HepG2 (cell line): ENCODE measurements around the gene MRPS5. TPM values are rescaled to one million over a fixed set of nuclear protein-coding genes. Genes with fewer than 3 reads are reported as not detected.

ENCODE experiments used
- CTCF ChIP-seq: sonication (generic); formaldehyde crosslinking; IDR thresholded peaks from 2 replicates; pipeline ENCODE4 v1.5.0; 2020; ENCODE audit warnings: mild to moderate bottlenecking, missing genetic modification reagents, moderate library complexity
- ERF ChIP-seq: IDR thresholded peaks from 2 replicates; pipeline ENCODE4 v1.6.1; 2018; ENCODE audit warnings: missing biosample characterization, missing genetic modification reagents
- FUBP1 ChIP-seq: sonication (generic); formaldehyde crosslinking; IDR thresholded peaks from 2 replicates; pipeline ENCODE4 v1.5.1; 2020; ENCODE audit warnings: missing genetic modification reagents, mild to moderate bottlenecking, borderline replicate concordance
- GATAD2A ChIP-seq: IDR thresholded peaks from 2 replicates; pipeline ENCODE4 v1.6.1; 2016
- GFI1 ChIP-seq: sonication (generic); formaldehyde crosslinking; IDR thresholded peaks from 2 replicates; pipeline ENCODE4 v1.5.0; 2020; ENCODE audit warnings: missing genetic modification reagents, mild to moderate bottlenecking, borderline replicate concordance
- GZF1 ChIP-seq: sonication (generic); formaldehyde crosslinking; IDR thresholded peaks from 2 replicates; pipeline ENCODE4 v1.5.1; 2020; ENCODE audit warnings: mild to moderate bottlenecking, missing genetic modification reagents
- JDP2 ChIP-seq: sonication (generic); formaldehyde crosslinking; IDR thresholded peaks from 2 replicates; pipeline ENCODE4 v1.8.1; 2022; ENCODE audit warnings: missing genetic modification reagents, borderline replicate concordance
- KAT2B ChIP-seq: fragments of 150-350 bp; IDR thresholded peaks from 2 replicates; pipeline ENCODE4 v1.6.1; 2014; ENCODE audit warnings: low read depth, low read length, borderline replicate concordance
- MAFK ChIP-seq, 2 experiments: IDR thresholded peaks in 1 of 2; conservative IDR thresholded peaks in 1 of 2; 2 replicates each; pipeline ENCODE4 v1.6.1; 2011; ENCODE audit warnings: improper control_type of control experiment in 2 of 2, low read length in 2 of 2
- MIER3 ChIP-seq: IDR thresholded peaks from 2 replicates; pipeline ENCODE4 v1.6.1; 2016; ENCODE audit warnings: missing compliant biosample characterization, borderline replicate concordance
- NR2C2 ChIP-seq: sonication (generic); formaldehyde crosslinking; IDR thresholded peaks from 2 replicates; pipeline ENCODE4 v1.4.0; 2020; ENCODE audit warnings: missing genetic modification reagents, mild to moderate bottlenecking, moderate library complexity, borderline replicate concordance
- PAX8 ChIP-seq: sonication (generic); formaldehyde crosslinking; IDR thresholded peaks from 2 replicates; pipeline ENCODE4 v1.8.0; 2022; ENCODE audit warnings: mild to moderate bottlenecking, missing genetic modification reagents, borderline replicate concordance
- PRMT3 ChIP-seq: sonication (generic); formaldehyde crosslinking; IDR thresholded peaks from 2 replicates; pipeline ENCODE4 v1.8.1; 2022; ENCODE audit warnings: low read depth, mild to moderate bottlenecking, moderate library complexity, missing genetic modification reagents, borderline replicate concordance
- RCOR2 ChIP-seq: IDR thresholded peaks from 2 replicates; pipeline ENCODE4 v1.6.1; 2016; ENCODE audit warnings: missing biosample characterization, missing genetic modification reagents
- RFX1 ChIP-seq: fragments of 450-650 bp; IDR thresholded peaks from 2 replicates; pipeline ENCODE4 v1.6.1; 2017
- TAF15 ChIP-seq: fragments of 200-400 bp; formaldehyde crosslinking; IDR thresholded peaks from one replicate; pipeline ENCODE4 v1.6.1; 2018; ENCODE audit warnings: mild to moderate bottlenecking, low read depth, low read length; ENCODE audit not compliant: poor library complexity, severe bottlenecking
- TBL1XR1 ChIP-seq: fragments of 150-350 bp; IDR thresholded peaks from 2 replicates; pipeline ENCODE4 v1.6.1; 2014; ENCODE audit warnings: borderline replicate concordance, low read length; ENCODE audit not compliant: partially characterized antibody
- TEAD2 ChIP-seq: sonication (generic); formaldehyde crosslinking; IDR thresholded peaks from 2 replicates; pipeline ENCODE4 v1.9.0; 2021; ENCODE audit warnings: missing genetic modification reagents
- TFDP2 ChIP-seq: sonication (generic); formaldehyde crosslinking; IDR thresholded peaks from 2 replicates; pipeline ENCODE4 v1.4.0; 2020; ENCODE audit warnings: missing genetic modification reagents
- USF2 ChIP-seq, 2 experiments: sonication (generic) in 1 of 2; formaldehyde crosslinking in 1 of 2; IDR thresholded peaks; 2 replicates each; pipeline versions ENCODE4 v1.5.1 to v1.6.1; 2011 to 2020; ENCODE audit warnings: borderline replicate concordance in 1 of 2, low read depth in 1 of 2, low read length in 1 of 2, mild to moderate bottlenecking in 1 of 2, missing genetic modification reagents in 1 of 2, moderate library complexity in 1 of 2
- ZBTB25 ChIP-seq: IDR thresholded peaks from 2 replicates; pipeline ENCODE4 v1.6.1; 2018; ENCODE audit warnings: missing genetic modification reagents
- ZNF891 ChIP-seq: sonication (generic); formaldehyde crosslinking; IDR thresholded peaks from 2 replicates; pipeline ENCODE4 v1.5.0; 2020; ENCODE audit warnings: mild to moderate bottlenecking, missing genetic modification reagents
- polyA plus RNA-seq, 8 experiments: library from polyadenylated mRNA; depleted of rRNA in 3 of 8; stranded (reverse) in 7 of 8; unstranded in 1 of 8; fragments of >200 nt; fragmentation: Illumina TruSeq in 4 of 8; extraction: Trizol in 4 of 8; gene quantifications; 2 replicates each; pipeline versions ENCODE4 v1.2.1 to v1.2.3, GENCODE V29; 2011 to 2016; ENCODE audit warnings: low read depth in 4 of 8, missing spikeins in 1 of 8, mixed read lengths in 1 of 8; ENCODE audit not compliant: insufficient read depth in 1 of 8
- total RNA-seq, 5 experiments: library from RNA; depleted of rRNA; stranded (reverse); fragments of >200 nt; fragmentation: Illumina TruSeq; extraction: Trizol; gene quantifications; 2 replicates each; pipeline ENCODE4 v1.2.3, GENCODE V29; 2016; ENCODE audit warnings: low read depth in 1 of 5

The MRPS5 gene
- total and polyA plus RNA-seq, 2 of the 13 experiments (the other 11 are each of a cell fraction or from before 2014, with no cell fraction given), result 98.8 to 134 TPM

- no peak for TF ChIP-seq NR2C2 (CRISPR knock-in tag)
- peak; percentile 97 for TF ChIP-seq CTCF (CRISPR knock-in tag)
- no peak for TF ChIP-seq TFDP2 (CRISPR knock-in tag)
- no peak for TF ChIP-seq RFX1
- no peak for TF ChIP-seq TEAD2 (CRISPR knock-in tag)
- no peak for TF ChIP-seq GZF1
- peak; percentile 47 to 51; a peak in 3 of 4 replicates for TF ChIP-seq MAFK (conservative IDR thresholded peaks at IDR 0.05 in 1 of 2, IDR thresholded peaks at IDR 0.05 in 1 of 2; ENCODE audit: low read length in 2 of 2)
- TF ChIP-seq RCOR2 (CRISPR knock-in tag), result no peak
- TF ChIP-seq GATAD2A, result peak; percentile 42; the same call in 1 of the 2 replicates
- no peak for TF ChIP-seq PRMT3 (CRISPR knock-in tag)
- TF ChIP-seq ZBTB25 (CRISPR knock-in tag), result no peak
- TF ChIP-seq TBL1XR1, result no peak
- 0 out of 2 replicates have a peak, but pooled peaks have one; percentile 56 for TF ChIP-seq ERF (CRISPR knock-in tag)
- TF ChIP-seq USF2 (IDR thresholded peaks at IDR 0.05; ENCODE audit: low read depth, low read length), result no peak
- no peak for TF ChIP-seq USF2 (CRISPR knock-in tag; IDR thresholded peaks at IDR 0.05; ENCODE audit: borderline replicate concordance)
- no peak for TF ChIP-seq JDP2 (CRISPR knock-in tag)
- no peak for TF ChIP-seq MIER3 (CRISPR knock-in tag)
- TF ChIP-seq PAX8 (CRISPR knock-in tag), result no peak
- no peak for TF ChIP-seq KAT2B
- TF ChIP-seq TAF15, result no peak
- TF ChIP-seq ZNF891 (CRISPR knock-in tag), result no peak
- no peak for TF ChIP-seq FUBP1 (CRISPR knock-in tag)
- TF ChIP-seq GFI1, result no peak
These were observed 6.2 kb downstream of the MRPS5 start (continued) for GRCh38 chr2:95115418-95115817.
